ENCODE results near the gene OSBP2.

OSBP2 gene

GRCh38 chr22:30751529-30751928 is 56.9 kb downstream of the OSBP2 start:
- no peak for TF ChIP-seq CTCF (IDR thresholded peaks at IDR 0.05)
- no peak for DNase-seq (ENCODE audit: low spot score)
- no peak overlapping the region for H3K27ac ChIP-seq
- H3K4me3 ChIP-seq, result no peak overlapping the region

GRCh38 chr22:30752771-30753170 is 58.1 kb downstream of the OSBP2 start:
- no peak for TF ChIP-seq CTCF (IDR thresholded peaks at IDR 0.05)
- no peak overlapping the region for H3K27ac ChIP-seq
- no peak for DNase-seq (ENCODE audit: low spot score)

GRCh38 chr22:30753701-30754100 is 59.0 kb downstream of the OSBP2 start:
- no peak for TF ChIP-seq CTCF (IDR thresholded peaks at IDR 0.05)
- no peak for DNase-seq (ENCODE audit: low spot score)
- Histone ChIP-seq H3K4me3 (no peak overlapping the region), H3K27ac (no peak overlapping the region)

More at GRCh38 chr22:30752771-30753170, 58.1 kb downstream of the OSBP2 start:
- H3K4me3 ChIP-seq, result no peak overlapping the region

- TF ChIP-seq CTCF (IDR thresholded peaks at IDR 0.05), result no peak
- H3K27ac ChIP-seq, result no peak overlapping the region
- H3K4me3 ChIP-seq, result no peak overlapping the region
- no peak for DNase-seq (ENCODE audit: low spot score)
Measured at GRCh38 chr22:30754521-30754920, 59.8 kb downstream of the OSBP2 start.

GRCh38 chr22:30754971-30755758 is 60.5 kb downstream of the OSBP2 start:
- Histone ChIP-seq H3K4me3 (no peak overlapping the region), H3K27ac (no peak overlapping the region)
- DNase-seq (ENCODE audit: low spot score), result no peak
- TF ChIP-seq CTCF (IDR thresholded peaks at IDR 0.05), result no peak

GRCh38 chr22:30755759-30756124 is 61.1 kb downstream of the OSBP2 start:
- no peak for DNase-seq (ENCODE audit: low spot score)
- TF ChIP-seq CTCF (IDR thresholded peaks at IDR 0.05), result no peak
- Histone ChIP-seq H3K4me3 (no peak overlapping the region), H3K27ac (no peak overlapping the region)
